Skin epidermis (tissue), 12 donors: ENCODE results near the gene ZHX3.
"Not testable (repeated sequence)": the region's sequence is repeated elsewhere in the genome, so short reads cannot be mapped to it uniquely, and the experiment has no call there.

Source experiments
- H3K27ac ChIP-seq, 21 experiments: fragments of 200-600 bp; sonication (generic) in 11 of 21; one replicate each; pipeline ENCODE4 v1.5.0; 2020; ENCODE audit warnings: mild to moderate bottlenecking in 3 of 21, inconsistent platforms in 2 of 21, moderate library complexity in 2 of 21
- H3K4me3 ChIP-seq, 7 experiments: fragments of 200-600 bp; sonication (generic) in 2 of 7; one replicate each; pipeline ENCODE4 v1.5.0; 2020; ENCODE audit warnings: inconsistent platforms in 2 of 7, mild to moderate bottlenecking in 2 of 7, moderate library complexity in 1 of 7

ZHX3 gene

DNA sequence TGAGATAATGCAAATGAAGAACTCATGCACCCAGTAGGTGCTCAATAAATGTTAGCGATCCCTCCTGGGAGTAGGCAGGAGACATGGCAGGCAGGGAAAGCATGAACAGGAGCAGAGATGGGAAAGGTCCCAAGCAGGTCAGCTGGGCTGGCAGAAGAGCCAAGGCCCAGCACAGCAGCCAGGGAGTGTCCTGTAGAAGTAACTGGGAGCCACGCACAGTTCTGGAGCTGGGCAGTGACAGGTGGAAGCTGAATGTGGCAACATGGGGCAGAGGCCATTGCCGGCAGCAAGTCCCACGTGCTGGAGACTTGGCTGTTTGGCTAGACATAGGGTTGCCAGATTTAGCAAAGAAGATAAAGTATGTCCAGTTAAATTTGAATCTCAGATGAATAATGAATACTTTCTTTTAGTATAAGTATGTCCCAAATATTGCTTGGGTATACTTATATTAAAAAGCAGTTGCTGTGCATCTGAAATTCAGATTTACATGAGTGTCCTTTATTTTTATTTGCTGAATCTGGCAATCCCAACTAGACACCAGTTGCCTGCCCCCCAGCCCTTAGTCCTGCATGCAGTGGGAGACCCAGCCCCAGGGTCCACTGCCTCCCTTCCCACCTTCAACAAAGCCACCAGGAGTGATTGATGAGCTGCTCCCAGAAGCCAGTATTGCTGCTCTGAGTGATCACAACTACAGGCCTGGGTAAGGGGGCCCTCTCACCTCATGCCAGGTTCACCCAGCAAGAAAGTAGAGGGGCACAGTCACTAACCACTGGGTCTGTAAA is 19.4 kb upstream of the ZHX3 start:
- no peak overlapping the region for H3K27ac ChIP-seq

DNA sequence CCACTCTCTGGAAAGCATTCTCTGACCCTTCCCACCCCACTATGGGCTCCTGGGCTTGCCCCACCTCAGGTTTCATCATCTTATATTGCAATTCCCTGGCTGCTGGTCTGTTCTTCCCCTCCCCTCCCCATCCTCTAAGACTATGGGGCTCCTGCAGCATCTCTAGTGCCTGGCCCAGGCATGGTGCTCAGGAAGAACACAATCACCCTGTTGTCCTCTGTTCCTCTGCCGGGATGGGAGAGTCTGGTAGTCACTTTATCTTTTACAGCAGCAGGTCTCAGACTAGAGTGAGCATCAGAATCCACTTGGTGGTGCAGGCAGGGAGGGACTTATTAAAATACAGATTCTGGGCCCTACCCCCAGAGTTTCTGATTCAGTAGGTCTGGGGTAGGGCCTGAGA is 18.1 kb upstream of the ZHX3 start:
- peak overlapping the region in 3 of 21 experiments; percentile 25 to 54 (median 52) for H3K27ac ChIP-seq
- H3K4me3 ChIP-seq: no peak overlapping the region

More for the DNA sequence above, 19.4 kb upstream of the ZHX3 start:
- no peak overlapping the region for H3K4me3 ChIP-seq

DNA sequence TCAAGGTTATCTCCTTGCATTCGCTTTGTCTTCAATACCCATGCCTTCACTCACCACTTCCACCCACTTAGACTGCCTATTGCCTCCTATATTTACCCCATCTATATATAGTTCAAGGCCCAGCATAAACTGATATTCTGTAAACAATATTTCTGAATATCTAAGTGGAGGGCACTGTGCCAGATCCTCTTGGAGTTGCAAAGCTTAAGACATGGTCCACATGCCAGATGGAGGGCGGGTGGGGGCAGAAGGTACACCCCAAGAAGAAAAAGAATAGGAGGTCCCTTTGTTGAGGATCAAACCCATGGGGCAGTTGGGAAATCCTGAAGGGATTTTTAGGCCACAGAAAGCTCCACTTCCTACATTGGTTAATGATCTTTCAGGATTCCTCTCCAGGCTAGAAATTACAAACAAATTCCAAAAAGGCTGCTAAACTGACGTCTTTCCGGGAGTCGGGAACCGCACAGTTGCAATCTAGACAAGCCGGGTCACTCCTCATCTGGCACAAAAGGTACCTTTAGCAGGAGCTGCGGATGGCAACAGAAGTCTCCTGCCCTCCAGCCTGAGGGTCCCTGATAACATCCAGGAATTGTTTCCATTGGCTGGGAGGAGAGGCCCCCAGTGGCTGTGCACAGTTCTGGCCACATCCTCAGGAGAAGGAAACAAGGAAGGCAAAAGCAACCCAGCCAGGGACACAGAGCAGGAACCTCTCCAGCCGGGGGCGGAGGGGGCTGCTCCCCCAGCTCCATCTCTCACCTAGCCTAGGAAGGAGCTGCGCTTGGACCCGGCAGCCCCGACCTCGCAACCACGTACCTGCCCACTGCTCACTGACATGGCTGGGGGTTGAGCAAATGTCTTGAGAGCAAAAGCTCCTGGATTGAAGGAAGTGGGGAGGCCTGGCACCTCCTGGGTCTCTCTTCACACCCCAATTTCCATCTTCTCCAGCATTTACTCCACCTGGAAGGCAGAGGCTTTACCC is 17.2 kb upstream of the ZHX3 start:
- Histone ChIP-seq H3K27ac (peak overlapping the region in 4 of 21 experiments; percentile 11 to 54 (median 38)), H3K4me3 (no peak overlapping the region)

DNA sequence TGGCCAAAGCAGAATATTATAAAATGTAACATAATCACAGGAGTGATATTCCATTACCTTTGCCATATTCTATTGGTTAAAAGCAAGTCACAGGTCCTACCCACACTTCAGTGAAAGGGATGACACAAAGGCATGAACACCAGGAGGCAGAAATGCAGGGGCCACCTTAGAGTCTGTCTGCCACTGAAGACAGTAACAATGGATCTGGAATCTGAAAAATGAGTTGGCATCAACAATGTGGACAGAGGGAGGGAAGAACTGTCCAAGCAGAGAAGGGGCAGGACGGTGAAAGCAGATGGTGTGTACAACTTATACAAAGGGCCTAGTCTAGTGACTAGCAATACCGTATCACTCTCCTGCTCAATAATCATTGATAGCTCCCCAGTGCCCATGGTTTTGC is 16.5 kb upstream of the ZHX3 start:
- H3K27ac ChIP-seq: peak overlapping the region in 3 of 21 experiments; percentile 11 to 54 (median 52)
- H3K4me3 ChIP-seq: no peak overlapping the region

DNA sequence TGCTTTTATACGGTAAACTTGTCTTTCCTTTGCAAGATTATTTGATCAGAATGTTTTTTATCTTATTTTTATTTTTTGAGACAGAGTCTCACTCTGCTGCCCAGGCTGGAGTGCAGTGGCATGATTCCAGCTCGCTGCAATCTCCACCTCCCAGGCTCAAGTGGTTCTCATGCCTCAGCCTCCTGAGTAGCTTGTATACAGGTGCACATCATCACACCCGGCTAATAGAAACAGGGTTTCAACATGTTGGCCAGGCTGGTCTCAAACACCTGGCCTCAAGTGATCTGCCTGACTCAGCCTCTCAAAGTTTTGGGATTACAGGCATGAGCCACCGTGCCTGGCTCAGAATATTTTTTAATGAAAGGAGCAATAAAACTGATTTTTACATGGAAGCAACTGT is 14.2 kb upstream of the ZHX3 start:
- no peak overlapping the region for H3K4me3 ChIP-seq
- H3K27ac ChIP-seq: no peak overlapping the region

DNA sequence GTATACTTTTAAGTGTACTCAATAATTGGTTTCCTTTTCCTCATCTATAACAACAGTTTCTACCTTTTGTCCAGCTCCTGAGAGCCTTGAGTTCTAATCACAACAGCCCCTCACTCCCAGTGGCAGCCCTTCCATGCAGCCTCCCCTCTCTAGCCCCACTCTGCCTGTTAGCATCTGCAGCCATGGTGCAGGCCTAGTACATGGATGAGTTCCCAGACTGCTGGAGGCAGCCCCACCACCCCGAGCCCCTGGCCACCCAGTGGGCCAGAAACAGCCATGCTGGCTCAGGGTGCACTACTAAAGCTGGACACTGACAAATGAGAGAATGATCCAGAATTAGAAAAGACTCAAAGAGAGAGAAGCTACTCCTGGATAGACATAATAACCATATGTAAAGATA is 13.4 kb upstream of the ZHX3 start:
- Histone ChIP-seq H3K4me3 (no peak overlapping the region), H3K27ac (no peak overlapping the region)

DNA sequence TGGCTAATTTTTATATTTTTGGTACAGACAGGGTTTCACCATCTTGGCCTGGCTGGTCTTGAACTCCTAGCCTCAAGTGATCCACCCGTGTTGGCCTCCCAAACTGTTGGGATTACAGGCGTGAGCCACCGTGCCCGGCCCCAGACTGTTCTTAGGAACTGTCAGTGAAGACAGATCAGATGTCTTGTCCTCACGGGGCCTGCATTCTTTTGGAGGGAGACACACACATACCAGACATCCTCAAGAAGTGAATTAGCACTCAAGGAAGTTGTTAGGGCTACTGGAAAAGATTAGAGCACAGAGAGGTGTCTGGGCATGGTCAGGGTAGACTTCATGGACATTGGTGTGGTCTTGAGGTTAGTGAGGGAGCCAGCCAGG is 12.8 kb upstream of the ZHX3 start:
- peak overlapping the region in 14 of 21 experiments; percentile 2 to 88 (median 68) for H3K27ac ChIP-seq
- H3K4me3 ChIP-seq: no peak overlapping the region

DNA sequence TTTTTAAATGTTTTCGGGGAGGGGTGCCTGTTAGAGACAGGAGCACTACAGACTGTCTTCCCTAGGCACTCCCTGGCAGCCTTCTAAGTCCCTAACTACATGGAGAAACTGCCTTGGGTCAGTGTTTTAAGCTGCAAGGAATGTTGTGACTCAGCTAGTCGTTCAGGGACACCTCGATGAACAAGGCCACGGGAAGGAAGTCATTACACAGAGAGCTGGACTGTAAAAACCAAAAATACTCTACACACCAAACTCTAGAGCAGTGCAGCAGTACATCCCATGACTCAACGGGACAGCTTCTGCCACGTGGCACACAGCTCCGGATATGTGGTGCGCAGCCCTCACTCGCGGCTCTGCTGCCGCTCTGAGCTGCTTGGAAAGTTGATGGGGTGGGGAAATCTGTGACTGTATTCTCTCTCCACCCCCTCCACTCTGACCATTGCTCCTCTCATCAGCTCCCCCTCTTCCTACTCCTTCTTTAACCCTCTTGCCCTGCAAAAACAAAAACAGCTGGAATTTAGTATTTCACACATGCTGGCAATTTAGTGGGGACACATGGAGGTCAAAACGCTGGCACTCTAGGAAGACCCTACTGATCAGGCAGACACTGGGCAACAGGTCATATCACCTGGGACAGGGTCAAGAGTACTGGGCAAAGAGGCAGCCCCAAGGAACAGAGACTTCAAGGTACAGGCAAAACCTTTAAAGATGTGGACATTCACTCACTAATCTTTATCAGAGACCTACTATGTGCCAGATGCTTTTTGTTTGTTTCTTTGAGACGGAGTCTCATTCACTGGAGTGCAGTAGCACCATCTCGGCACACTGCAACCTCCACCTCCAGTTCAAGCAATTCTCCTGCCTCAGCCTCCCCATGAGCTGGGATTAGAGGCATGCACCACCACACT is 12.2 kb upstream of the ZHX3 start:
- no peak overlapping the region for H3K4me3 ChIP-seq

DNA sequence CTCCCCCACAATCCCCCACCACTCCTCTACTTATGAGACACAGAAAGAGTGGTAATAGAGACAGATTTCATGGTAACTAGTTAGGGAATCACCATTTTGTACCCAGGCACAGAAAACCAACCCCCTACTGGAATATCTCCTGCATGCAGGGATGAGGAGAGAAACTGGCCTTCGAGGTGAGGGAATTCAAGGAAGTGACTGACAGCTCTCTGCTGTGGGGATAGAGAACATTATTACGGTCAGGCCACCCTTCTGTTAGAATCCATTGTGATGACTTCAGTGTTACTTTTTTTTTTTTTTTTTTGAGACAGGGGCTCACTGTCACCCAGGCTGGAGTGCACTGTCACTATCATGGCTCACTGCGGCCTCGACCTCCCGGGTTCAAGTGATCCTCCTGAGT is 9.6 kb upstream of the ZHX3 start:
- Histone ChIP-seq H3K4me3 (no peak overlapping the region), H3K27ac (peak overlapping the region in 1 of 21 experiments; percentile 7)

More for the DNA sequence above, 12.2 kb upstream of the ZHX3 start:
- H3K27ac ChIP-seq: peak overlapping the region in 19 of 21 experiments; percentile 12 to 88 (median 66)

DNA sequence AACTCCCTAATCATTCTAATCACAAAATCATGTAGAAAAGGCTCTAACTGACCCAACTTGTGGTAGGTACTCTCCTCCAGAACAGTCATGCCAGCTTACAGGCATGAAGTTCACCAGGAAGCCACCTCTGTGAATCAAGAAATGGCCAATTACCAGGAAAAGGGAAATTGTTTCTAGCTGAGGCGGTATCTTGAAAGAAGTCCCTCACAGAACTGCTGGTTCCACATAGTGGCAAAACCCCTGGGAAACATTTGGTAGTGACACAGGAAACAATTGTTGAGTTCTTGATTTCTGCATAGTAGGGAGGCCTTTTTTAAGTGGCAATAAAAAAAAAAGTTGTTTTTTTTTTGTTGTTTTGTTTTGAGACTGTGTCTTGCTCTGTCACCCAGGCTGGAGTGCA is 3.4 kb upstream of the ZHX3 start:
- peak overlapping the region in 7 of 21 experiments; percentile 29 to 60 (median 43) for H3K27ac ChIP-seq

DNA sequence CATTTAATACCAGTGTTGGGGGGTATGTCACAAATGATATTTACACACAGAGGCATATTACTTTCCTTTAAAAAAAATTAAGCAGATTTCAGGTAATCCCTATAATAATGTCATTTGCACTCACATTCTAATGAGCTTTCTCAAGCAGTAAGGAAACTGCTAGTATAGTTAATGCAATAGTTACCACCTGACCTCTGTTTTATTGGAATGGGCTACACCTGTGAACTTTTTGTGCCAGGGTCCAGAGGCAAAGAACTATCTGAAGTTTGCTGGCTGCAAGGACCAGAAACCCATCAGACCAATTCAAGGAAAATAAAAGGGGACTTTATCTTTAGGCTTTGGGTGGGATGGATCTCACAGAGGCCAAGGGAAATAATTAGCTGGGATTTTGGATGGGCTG is 2.9 kb upstream of the ZHX3 start:
- H3K4me3 ChIP-seq: no peak overlapping the region
- H3K27ac ChIP-seq: peak overlapping the region in 2 of 21 experiments; percentile 49 to 60

More for the DNA sequence above, 3.4 kb upstream of the ZHX3 start:
- no peak overlapping the region for H3K4me3 ChIP-seq

DNA sequence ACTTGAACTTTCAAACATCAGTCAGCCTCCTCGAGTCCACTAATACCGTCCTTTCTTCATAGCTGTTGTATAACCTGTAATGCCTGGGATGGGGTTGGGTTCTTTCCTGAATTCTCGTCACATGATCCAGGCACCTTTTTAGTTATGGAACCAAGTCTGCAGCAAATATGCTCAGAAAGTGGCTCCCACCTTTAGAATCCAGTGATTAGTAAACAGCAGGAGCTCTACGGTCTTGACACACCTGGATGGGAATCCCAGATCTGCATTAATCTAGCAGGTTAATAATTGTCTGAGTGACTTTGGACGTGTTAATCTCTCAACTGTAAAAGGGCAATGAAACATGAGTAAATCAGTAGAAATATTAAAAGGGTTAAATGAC is 729 bp upstream of the ZHX3 start:
- H3K27ac ChIP-seq: peak overlapping the region in 15 of 21 experiments; percentile 3 to 93 (median 73)
- peak overlapping the region in 4 of 7 experiments; percentile 53 to 94 (median 81) for H3K4me3 ChIP-seq

DNA sequence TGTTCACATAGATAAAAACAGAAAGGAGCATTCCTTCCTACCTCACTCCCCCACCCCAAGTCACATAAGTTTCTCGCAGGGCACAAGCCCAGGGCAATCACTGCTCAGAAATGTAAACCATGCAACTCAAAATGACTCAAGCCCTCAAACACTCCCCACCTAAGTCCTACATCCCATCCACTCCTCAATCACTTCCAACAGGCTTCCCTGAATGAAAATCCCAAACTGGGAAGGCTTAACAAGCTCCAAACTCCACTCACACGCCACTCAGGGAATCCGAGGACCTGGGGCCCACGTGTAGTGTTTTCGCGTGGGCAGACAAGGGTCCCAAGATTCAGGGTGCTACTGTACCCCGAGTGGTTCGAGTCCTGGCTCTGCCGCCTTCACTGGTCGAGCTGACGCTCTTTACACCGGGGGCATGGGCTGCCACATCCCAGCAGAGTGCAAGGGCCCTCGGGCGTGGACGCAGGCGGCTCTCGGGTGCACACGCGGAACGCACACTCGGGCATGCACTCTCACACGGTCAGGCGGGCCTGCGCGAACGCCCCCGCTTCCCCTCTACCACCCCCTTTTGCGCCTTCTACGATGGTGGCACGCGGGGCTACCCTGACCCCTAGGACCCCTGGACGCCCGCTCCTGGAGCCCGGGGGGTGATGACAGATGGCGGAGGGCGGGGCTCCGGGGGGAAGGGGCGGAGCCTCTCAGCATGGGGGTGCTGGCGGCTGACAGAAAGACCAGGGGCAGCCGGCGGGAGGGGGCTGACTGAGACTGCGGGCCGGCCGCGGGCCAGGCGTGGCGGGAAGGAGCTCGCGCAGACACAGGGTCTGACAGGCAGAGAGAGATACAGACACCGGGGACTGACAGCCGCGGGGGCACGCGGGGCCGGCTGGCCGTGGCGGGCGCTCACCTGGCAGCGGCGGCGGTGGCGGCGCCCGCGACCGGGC is 657 bp downstream of the ZHX3 start:
- peak overlapping the region; percentile 53 to 94 (median 81) for H3K4me3 ChIP-seq

DNA sequence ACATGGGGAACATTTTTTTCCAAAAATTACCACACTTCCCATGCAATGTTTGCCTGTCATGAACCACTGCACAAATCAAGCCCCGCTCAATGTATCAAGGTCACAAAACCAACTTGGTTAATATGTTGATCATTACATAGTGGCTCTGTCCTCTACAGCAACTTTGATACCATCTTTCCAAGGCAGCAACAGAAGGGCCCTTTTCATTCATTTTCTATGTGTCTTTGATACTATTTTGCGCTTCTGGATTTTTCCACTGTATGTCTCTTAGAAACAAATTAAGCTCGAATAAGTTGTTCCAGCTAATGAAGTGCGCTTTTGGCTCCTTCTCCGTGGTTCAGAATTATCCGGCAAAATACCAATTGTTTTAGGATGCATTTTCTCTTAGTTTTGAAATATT is 1.5 kb downstream of the ZHX3 start:
- H3K27ac ChIP-seq: peak overlapping the region in 5 of 21 experiments; percentile 82 to 93 (median 87)

More for the DNA sequence above, 657 bp downstream of the ZHX3 start:
- peak overlapping the region; percentile 0 to 93 (median 82) for H3K27ac ChIP-seq

DNA sequence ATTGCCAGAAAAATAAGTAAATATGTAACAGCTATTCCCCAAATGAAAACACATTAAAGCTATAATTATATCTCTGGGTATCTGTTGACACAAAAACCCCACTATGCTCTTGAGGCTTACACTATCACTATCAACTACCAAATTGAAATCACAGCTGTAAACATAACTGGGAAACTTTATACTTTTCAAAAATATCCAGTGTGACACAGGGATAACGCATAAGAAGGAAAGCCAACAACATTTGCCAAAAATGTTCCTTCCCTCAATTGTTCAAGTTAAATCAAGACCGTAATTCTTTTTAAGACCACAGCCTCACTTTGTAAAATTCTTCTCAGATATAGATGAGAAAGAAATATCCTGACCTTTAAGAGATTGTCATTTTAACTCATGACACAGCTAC is 3.1 kb downstream of the ZHX3 start:
- no peak overlapping the region for H3K4me3 ChIP-seq
- H3K27ac ChIP-seq: peak overlapping the region in 3 of 21 experiments; percentile 3 to 64 (median 62)

More for the DNA sequence above, 1.5 kb downstream of the ZHX3 start:
- peak overlapping the region in 5 of 7 experiments; percentile 53 to 94 (median 81) for H3K4me3 ChIP-seq

DNA sequence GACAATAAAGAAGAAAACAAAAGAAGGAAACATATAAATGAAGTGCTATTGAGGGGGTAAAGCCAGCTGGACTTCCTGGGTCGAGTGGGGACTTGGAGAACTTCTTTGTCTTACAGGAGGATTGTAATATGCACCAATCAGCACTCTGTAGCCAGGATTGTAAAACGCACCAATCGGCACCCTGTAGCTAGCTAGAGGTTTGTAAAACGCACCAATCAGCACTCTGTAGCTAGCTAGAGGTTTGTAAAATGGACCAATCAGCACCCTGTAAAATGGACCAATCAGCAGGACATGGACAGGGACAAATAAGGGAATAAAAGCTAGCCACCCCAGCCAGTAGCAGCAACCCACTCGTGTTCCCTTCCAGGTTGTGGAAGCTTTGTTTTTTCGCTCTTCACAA is 5.5 kb downstream of the ZHX3 start:
- H3K4me3 ChIP-seq, H3K27ac ChIP-seq: not testable (repeated sequence)

DNA sequence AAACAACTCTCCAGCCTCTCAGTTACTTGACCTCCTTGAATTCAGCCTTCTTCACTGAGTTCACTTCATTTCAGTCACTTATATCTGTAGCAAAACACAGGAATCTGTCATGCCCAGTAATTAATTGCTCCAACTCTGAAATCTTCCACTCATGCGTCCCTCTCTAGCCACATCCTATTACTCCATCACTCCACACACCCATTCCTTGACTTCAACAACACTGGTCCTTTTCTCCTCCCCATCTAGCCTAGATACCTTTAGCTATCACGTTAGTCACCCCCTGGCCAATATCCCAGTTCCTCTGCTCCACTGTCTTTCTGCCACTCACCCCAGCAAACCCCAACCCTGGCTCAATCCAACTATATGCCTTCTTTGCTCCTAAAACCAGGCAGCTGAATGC is 7.7 kb downstream of the ZHX3 start:
- Histone ChIP-seq H3K27ac (peak overlapping the region in 3 of 21 experiments; percentile 54 to 75 (median 72)), H3K4me3 (no peak overlapping the region)
